GM23338 (cell line): ENCODE measurements around the gene ABHD17A. TPM values are rescaled to one million over a fixed set of nuclear protein-coding genes. Genes with fewer than 3 reads are reported as not detected.
A peak's percentile ranks its signal among the peaks of the same experiment; 100 is the strongest.

ENCODE experiments used
- ATAC-seq: fragments of 200-7000 bp; cut with Tn5 transposase; 3 replicates; pipeline ENCODE4 v1.9.1; 2020
- DNase-seq: peaks from one replicate; pipeline ENCODE4 v3.0.0-alpha.2; 2015; ENCODE audit warnings: low spot score
- H2AFZ ChIP-seq: fragments of 200-600 bp; sonication (generic); 2 replicates; pipeline ENCODE4 v1.8.0; 2016; ENCODE audit warnings: antibody characterized with exemption, mild to moderate bottlenecking, moderate library complexity
- H3F3A ChIP-seq: fragments of 200-600 bp; sonication (generic); replicated peaks from 2 replicates; pipeline ENCODE4 v1.8.0; 2017; ENCODE audit warnings: antibody characterized with exemption, mixed run types, low read depth
- H3K27ac ChIP-seq: fragments of 200-600 bp; sonication (generic); 2 replicates; pipeline ENCODE4 v1.6.1; 2016; ENCODE audit warnings: low read depth
- H3K27me3 ChIP-seq: fragments of 200-600 bp; sonication (generic); 2 replicates; pipeline ENCODE4 v1.8.0; 2016; ENCODE audit warnings: mild to moderate bottlenecking, mixed run types, moderate library complexity; ENCODE audit not compliant: insufficient read depth
- H3K36me3 ChIP-seq: fragments of 200-600 bp; sonication (generic); 2 replicates; pipeline ENCODE4 v1.8.0; 2016; ENCODE audit warnings: mild to moderate bottlenecking; ENCODE audit not compliant: insufficient read depth
- H3K4me1 ChIP-seq: fragments of 200-600 bp; sonication (generic); 2 replicates; pipeline ENCODE4 v1.8.0; 2016; ENCODE audit warnings: mild to moderate bottlenecking, moderate library complexity; ENCODE audit not compliant: insufficient read depth
- H3K4me2 ChIP-seq: fragments of 200-600 bp; sonication (generic); 2 replicates; pipeline ENCODE4 v1.7.1; 2017; ENCODE audit warnings: mixed run types
- H3K4me3 ChIP-seq: fragments of 200-600 bp; sonication (generic); 2 replicates; pipeline ENCODE4 v1.6.1; 2016; ENCODE audit warnings: mixed run types
- H3K79me2 ChIP-seq: fragments of 200-600 bp; sonication (generic); replicated peaks from 2 replicates; pipeline ENCODE4 v1.8.0; 2017; ENCODE audit warnings: mild to moderate bottlenecking; ENCODE audit not compliant: insufficient read depth
- H3K9me2 ChIP-seq: fragments of 200-600 bp; sonication (generic); 2 replicates; pipeline ENCODE4 v1.8.0; 2017; ENCODE audit not compliant: insufficient read depth
- H4K20me1 ChIP-seq: fragments of 200-600 bp; sonication (generic); replicated peaks from 2 replicates; pipeline ENCODE4 v1.8.0; 2017; ENCODE audit warnings: mild to moderate bottlenecking; ENCODE audit not compliant: insufficient read depth
- H3K27ac Mint-ChIP-seq: 2 replicates; pipeline ENCODE4 v1.8.0; 2020; ENCODE audit warnings: inconsistent platforms, mild to moderate bottlenecking, moderate library complexity, mixed read lengths
- H3K27me3 Mint-ChIP-seq: 3 replicates; pipeline ENCODE4 v1.8.0; 2022; ENCODE audit warnings: low read depth, mild to moderate bottlenecking, moderate library complexity, mixed read lengths, inconsistent platforms; ENCODE audit not compliant: insufficient read depth, poor library complexity
- H3K36me3 Mint-ChIP-seq: 3 replicates; pipeline ENCODE4 v1.8.0; 2021; ENCODE audit warnings: low read depth, mild to moderate bottlenecking, inconsistent platforms, moderate library complexity, mixed read lengths
- H3K4me1 Mint-ChIP-seq: 3 replicates; pipeline ENCODE4 v1.8.0; 2020; ENCODE audit warnings: mild to moderate bottlenecking, inconsistent platforms, mixed read lengths
- H3K4me3 Mint-ChIP-seq: 3 replicates; pipeline ENCODE4 v1.8.0; 2021; ENCODE audit warnings: moderate library complexity, mild to moderate bottlenecking, inconsistent platforms, mixed read lengths
- H3K9me3 Mint-ChIP-seq: 3 replicates; pipeline ENCODE4 v1.8.0; 2020; ENCODE audit warnings: moderate library complexity, mild to moderate bottlenecking, inconsistent platforms, mixed read lengths
- POLR2AphosphoS5 ChIP-seq: IDR thresholded peaks from 2 replicates; pipeline ENCODE4 v1.6.1; 2016; ENCODE audit warnings: antibody characterized with exemption, low read depth
- polyA plus RNA-seq: library from polyadenylated mRNA; unstranded; fragments of >200 nt; fragmentation: Nextera tagmentation; extraction: Ambion mirVana; gene quantifications from 2 replicates; pipeline ENCODE4 v1.2.1, GENCODE V29; 2016
- total RNA-seq: library from RNA; depleted of rRNA; stranded (reverse); fragments of >200 nt; shearing (Covaris generic); gene quantifications from 2 replicates; pipeline ENCODE4 v1.2.3, GENCODE V29; 2014
- TF ChIP-seq, protein P1 (sequence below): IDR thresholded peaks from one replicate; pipeline ENCODE4 v1.6.1; 2018; ENCODE audit warnings: antibody characterized with exemption; ENCODE audit not compliant: unreplicated experiment
- TF ChIP-seq, protein P2 (sequence below): fragments of 250-450 bp; sonication (Bioruptor Pico); IDR thresholded peaks from 2 replicates; pipeline ENCODE4 v1.5.0; 2020; ENCODE audit warnings: mild to moderate bottlenecking, moderate library complexity

ABHD17A gene
- total and polyA plus RNA-seq, 2 experiments from 2014 or later, result 34.2 to 99.9 TPM

DNA sequence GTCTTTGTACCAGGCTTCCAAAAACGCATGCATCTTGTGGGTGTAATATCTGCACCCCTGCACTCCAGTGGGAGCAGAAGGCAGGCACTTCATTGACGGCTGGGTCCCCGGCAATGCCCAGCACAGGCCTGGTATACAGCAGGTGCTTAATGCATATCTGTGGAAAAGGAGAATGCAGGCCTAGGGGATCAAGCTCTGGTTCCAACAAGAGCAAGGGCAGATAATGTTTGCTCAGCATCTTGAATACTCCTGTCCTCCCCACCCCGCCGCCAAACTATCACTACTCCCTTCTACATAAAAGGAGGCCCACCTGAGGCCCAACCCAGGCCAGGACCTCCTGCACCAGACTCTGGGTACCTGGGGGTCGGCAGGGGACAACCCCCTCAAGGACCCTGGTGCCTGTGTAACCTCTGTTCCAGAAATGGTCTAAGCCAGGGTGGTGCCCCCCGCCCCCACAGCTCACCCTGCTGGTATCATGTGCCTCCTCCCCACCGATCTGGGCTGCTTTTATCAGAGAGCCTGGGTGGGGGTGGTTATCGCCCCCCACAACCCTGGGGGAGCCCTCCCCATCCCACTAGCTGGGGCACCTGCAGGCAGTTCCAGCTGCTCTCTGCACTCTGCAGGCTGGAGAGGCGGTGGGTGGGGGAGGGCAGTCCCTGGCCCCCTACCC lies 26.7 kb downstream of the ABHD17A start (continued):
- TF ChIP-seq POLR2AphosphoS5, result no peak
- TF ChIP-seq, protein P1, sequence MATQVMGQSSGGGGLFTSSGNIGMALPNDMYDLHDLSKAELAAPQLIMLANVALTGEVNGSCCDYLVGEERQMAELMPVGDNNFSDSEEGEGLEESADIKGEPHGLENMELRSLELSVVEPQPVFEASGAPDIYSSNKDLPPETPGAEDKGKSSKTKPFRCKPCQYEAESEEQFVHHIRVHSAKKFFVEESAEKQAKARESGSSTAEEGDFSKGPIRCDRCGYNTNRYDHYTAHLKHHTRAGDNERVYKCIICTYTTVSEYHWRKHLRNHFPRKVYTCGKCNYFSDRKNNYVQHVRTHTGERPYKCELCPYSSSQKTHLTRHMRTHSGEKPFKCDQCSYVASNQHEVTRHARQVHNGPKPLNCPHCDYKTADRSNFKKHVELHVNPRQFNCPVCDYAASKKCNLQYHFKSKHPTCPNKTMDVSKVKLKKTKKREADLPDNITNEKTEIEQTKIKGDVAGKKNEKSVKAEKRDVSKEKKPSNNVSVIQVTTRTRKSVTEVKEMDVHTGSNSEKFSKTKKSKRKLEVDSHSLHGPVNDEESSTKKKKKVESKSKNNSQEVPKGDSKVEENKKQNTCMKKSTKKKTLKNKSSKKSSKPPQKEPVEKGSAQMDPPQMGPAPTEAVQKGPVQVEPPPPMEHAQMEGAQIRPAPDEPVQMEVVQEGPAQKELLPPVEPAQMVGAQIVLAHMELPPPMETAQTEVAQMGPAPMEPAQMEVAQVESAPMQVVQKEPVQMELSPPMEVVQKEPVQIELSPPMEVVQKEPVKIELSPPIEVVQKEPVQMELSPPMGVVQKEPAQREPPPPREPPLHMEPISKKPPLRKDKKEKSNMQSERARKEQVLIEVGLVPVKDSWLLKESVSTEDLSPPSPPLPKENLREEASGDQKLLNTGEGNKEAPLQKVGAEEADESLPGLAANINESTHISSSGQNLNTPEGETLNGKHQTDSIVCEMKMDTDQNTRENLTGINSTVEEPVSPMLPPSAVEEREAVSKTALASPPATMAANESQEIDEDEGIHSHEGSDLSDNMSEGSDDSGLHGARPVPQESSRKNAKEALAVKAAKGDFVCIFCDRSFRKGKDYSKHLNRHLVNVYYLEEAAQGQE, result no peak

DNA sequence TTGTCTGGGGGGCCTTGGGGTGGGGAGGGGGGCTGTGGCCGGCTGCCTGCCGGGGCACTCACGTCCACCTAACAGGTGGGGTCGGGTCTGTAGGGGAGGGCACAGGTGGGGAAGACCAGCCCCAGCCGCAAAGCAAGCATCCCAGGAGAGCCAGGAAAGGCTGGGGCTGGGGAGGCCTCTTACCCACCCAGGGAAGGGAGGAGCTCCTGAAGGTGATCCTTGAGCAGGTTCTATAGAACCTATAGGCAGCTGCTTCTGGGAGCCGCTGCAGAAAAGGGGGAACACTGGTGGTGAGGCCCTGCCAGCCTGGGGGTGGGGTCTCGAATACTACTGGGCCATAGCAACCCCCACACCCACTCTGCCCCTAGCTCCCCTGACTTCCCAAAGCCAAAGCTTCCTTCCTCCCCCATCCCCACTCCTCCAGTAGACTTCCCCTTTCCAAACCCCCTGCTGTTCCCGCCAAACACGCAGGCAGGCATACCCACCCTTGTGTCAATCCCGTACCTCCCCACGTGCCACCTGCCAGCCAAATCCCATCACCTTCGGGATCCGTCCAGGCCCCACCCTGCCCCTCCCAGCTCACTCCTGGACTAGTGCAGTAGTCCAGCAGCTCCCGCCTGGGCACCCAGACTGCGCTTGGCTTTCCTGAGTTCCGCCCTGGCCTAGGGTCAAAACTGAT lies 27.5 kb downstream of the ABHD17A start:
- Mint-ChIP-seq H3K9me3 (no peaks in the 10 kb centered on the region), H3K36me3 (peaks cover 5% of the 10 kb centered on the region; the same call in 2 of the 3 replicates), H3K4me3 (peak overlapping the region; percentile 64; the same call in 2 of the 3 replicates), H3K27ac (no peak overlapping the region), H3K27me3 (peaks cover 26% of the 10 kb centered on the region), H3K4me1 (peaks cover 53% of the 10 kb centered on the region)
- H3K27ac ChIP-seq, result 0 out of 2 replicates have a peak overlapping the region, but pooled peaks have one; percentile 45
- ATAC-seq (no peak), DNase-seq (no peak)
- H3K79me2 ChIP-seq, result peaks cover 57% of the 10 kb centered on the region
- H3K4me3 ChIP-seq, result peak overlapping the region; percentile 74
- H4K20me1 ChIP-seq, result peaks cover 21% of the 10 kb centered on the region; the same call in 1 of the 2 replicates
- no peak overlapping the region for H2AFZ ChIP-seq
- H3K27me3 ChIP-seq, result peaks cover 16% of the 10 kb centered on the region
- H3K4me2 ChIP-seq, result peak overlapping the region; percentile 98
- H3F3A ChIP-seq, result peaks cover 13% of the 10 kb centered on the region; the same call in 1 of the 2 replicates
- no peaks in the 10 kb centered on the region for H3K36me3 ChIP-seq
- no peaks in the 10 kb centered on the region for H3K9me2 ChIP-seq
- TF ChIP-seq, protein P2, sequence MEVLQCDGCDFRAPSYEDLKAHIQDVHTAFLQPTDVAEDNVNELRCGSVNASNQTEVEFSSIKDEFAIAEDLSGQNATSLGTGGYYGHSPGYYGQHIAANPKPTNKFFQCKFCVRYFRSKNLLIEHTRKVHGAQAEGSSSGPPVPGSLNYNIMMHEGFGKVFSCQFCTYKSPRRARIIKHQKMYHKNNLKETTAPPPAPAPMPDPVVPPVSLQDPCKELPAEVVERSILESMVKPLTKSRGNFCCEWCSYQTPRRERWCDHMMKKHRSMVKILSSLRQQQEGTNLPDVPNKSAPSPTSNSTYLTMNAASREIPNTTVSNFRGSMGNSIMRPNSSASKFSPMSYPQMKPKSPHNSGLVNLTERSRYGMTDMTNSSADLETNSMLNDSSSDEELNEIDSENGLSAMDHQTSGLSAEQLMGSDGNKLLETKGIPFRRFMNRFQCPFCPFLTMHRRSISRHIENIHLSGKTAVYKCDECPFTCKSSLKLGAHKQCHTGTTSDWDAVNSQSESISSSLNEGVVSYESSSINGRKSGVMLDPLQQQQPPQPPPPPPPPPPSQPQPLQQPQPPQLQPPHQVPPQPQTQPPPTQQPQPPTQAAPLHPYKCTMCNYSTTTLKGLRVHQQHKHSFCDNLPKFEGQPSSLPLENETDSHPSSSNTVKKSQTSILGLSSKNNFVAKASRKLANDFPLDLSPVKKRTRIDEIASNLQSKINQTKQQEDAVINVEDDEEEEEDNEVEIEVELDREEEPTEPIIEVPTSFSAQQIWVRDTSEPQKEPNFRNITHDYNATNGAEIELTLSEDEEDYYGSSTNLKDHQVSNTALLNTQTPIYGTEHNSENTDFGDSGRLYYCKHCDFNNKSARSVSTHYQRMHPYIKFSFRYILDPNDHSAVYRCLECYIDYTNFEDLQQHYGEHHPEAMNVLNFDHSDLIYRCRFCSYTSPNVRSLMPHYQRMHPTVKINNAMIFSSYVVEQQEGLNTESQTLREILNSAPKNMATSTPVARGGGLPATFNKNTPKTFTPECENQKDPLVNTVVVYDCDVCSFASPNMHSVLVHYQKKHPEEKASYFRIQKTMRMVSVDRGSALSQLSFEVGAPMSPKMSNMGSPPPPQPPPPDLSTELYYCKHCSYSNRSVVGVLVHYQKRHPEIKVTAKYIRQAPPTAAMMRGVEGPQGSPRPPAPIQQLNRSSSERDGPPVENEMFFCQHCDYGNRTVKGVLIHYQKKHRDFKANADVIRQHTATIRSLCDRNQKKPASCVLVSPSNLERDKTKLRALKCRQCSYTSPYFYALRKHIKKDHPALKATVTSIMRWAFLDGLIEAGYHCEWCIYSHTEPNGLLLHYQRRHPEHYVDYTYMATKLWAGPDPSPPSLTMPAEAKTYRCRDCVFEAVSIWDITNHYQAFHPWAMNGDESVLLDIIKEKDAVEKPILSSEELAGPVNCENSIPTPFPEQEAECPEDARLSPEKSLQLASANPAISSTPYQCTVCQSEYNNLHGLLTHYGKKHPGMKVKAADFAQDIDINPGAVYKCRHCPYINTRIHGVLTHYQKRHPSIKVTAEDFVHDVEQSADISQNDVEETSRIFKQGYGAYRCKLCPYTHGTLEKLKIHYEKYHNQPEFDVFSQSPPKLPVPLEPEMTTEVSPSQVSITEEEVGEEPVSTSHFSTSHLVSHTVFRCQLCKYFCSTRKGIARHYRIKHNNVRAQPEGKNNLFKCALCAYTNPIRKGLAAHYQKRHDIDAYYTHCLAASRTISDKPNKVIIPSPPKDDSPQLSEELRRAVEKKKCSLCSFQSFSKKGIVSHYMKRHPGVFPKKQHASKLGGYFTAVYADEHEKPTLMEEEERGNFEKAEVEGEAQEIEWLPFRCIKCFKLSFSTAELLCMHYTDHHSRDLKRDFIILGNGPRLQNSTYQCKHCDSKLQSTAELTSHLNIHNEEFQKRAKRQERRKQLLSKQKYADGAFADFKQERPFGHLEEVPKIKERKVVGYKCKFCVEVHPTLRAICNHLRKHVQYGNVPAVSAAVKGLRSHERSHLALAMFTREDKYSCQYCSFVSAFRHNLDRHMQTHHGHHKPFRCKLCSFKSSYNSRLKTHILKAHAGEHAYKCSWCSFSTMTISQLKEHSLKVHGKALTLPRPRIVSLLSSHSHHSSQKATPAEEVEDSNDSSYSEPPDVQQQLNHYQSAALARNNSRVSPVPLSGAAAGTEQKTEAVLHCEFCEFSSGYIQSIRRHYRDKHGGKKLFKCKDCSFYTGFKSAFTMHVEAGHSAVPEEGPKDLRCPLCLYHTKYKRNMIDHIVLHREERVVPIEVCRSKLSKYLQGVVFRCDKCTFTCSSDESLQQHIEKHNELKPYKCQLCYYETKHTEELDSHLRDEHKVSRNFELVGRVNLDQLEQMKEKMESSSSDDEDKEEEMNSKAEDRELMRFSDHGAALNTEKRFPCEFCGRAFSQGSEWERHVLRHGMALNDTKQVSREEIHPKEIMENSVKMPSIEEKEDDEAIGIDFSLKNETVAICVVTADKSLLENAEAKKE (CRISPR knock-in tag), result no peak
- H3K4me1 ChIP-seq, result peaks cover 67% of the 10 kb centered on the region
